Measurements from ENCODE around the gene ARHGAP30. TPM values are rescaled to one million over a fixed set of nuclear protein-coding genes. Genes with fewer than 3 reads are reported as not detected.
A peak's percentile ranks its signal among the peaks of the same experiment; 100 is the strongest.
"Not testable (repeated sequence)": the region's sequence is repeated elsewhere in the genome, so short reads cannot be mapped to it uniquely, and the experiment has no call there.

Gene ARHGAP30
- total and polyA plus RNA-seq, 7 experiments from 2014 or later: 128 to 291 (median 235) TPM

DNA sequence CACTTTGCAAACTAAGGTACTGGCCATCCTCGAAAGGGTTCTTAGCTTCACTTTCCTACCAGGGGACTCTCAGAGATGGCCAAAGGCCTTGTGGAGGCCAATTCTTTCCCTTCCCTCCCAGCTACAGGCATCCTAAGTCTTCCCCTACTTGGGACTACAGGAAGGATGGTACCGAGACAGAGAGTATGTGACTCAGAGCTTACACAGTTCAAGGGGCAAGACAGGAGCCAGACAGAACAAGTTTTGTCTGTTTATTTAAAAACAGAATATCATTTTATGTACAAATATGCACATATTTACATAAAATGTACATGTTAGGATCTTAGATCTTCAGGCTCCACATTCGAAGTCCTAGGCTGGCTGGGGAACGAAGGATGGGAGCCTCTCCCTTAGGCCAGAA, 1.1 kb upstream of the ARHGAP30 start:
- H3K36me3 ChIP-seq (ENCODE audit: control insufficient read depth in 2 of 3, insufficient read depth in 3 of 3, low read length in 3 of 3): peaks cover 0 to 14% (median 4%) of the 10 kb centered on the region in 3 experiments
- Mint-ChIP-seq H3K27me3 (no peaks in the 10 kb centered on the region), H3K4me1 (peaks cover 27 to 57% (median 50%) of the 10 kb centered on the region in 7 donors), H3K27ac (peak overlapping the region; percentile 83 to 99 (median 95)), H3K36me3 (peaks cover 6 to 32% (median 10%) of the 10 kb centered on the region in 5 donors), H3K4me3 (peak overlapping the region in 7 of 10 donors; percentile 32 to 99 (median 54)), H3K9me3 (peaks cover 0 to 1% (median 0%) of the 10 kb centered on the region in 11 donors)
- H3K9me3 ChIP-seq (ENCODE audit: control insufficient read depth in 2 of 3, low read length in 3 of 3): no peaks in the 10 kb centered on the region
- H3K4me1 ChIP-seq (ENCODE audit: control insufficient read depth in 2 of 2, insufficient read depth in 2 of 2, low read length in 2 of 2): peaks cover 30 to 41% of the 10 kb centered on the region in 2 donors
- intact Hi-C loops (cut with micrococcal nuclease): loop anchor here (1.0 kb wide), 5 partner anchors 27 to 233 kb away; partner anchors contain the start of gene UFC1 (in 1 of the 2)
- ATAC-seq (no peak), DNase-seq (no peak)
- H3K27me3 ChIP-seq (ENCODE audit: control insufficient read depth in 2 of 2, insufficient read depth in 2 of 2, low read length in 2 of 2): no peaks in the 10 kb centered on the region
- no peak overlapping the region for H3K4me3 ChIP-seq (ENCODE audit: low read length)
- ChIA-PET CTCF (interaction anchor here (0.7 to 6.7 kb wide), 10 partner anchors 8 to 233 kb away, joined by 3 to 120 read pairs (median 5); partner anchors contain the start of genes KLHDC9, TSTD1 and USF1), POLR2A (interaction anchor here (0.7 to 10.9 kb wide), 14 partner anchors 10 to 327 kb away, joined by 3 to 377 read pairs (median 9); partner anchors contain the start of genes DEDD, KLHDC9, NIT1 and PFDN2)
- peak overlapping the region; percentile 93 for H3K27ac ChIP-seq (ENCODE audit: low read depth, low read length)

DNA sequence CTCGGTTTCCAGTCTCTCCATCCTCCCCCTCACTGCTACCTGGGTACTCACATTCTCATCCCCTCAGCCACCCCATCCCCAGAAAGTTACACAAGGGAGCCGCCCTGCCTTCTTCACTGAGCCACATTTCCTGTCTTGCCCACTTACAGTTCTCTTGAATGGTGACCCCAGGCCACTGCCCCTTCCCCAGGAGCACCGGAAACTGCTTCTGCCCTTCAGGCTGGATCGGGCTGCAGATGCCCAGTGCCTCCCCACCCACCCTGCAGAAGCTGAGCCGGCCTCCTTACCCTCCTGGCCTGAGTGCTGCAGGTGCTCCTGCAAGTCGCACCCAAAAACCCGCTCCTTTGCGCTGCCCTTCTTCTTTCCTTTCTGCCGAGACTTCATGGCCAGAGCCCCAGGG, 450 bp downstream of the ARHGAP30 start:
- ChIA-PET POLR2A (interaction anchor here (0.6 to 10.9 kb wide), 24 partner anchors 9 to 258 kb away, joined by 3 to 377 read pairs (median 7); partner anchors contain the start of genes DEDD, F11R, KLHDC9 and NIT1), CTCF (interaction anchor here (0.7 to 6.7 kb wide), 7 partner anchors 14 to 394 kb away, joined by 3 to 120 read pairs (median 8); partner anchors contain the start of genes KLHDC9, TSTD1 and USF1)
- ATAC-seq: no peak
- peak overlapping the region; percentile 93 for H3K27ac ChIP-seq (ENCODE audit: low read depth, low read length)
- Mint-ChIP-seq H3K27ac (peak overlapping the region; percentile 91 to 99 (median 95)), H3K4me1 (peaks cover 37 to 71% (median 59%) of the 10 kb centered on the region in 7 donors), H3K9me3 (no peaks in the 10 kb centered on the region), H3K27me3 (no peaks in the 10 kb centered on the region), H3K36me3 (peaks cover 6 to 38% (median 14%) of the 10 kb centered on the region in 5 donors), H3K4me3 (peak overlapping the region; percentile 88 to 100 (median 98))
- peak in 3 of 9 donors; percentile 5 to 14 (median 14) for DNase-seq
- H3K9me3 ChIP-seq (ENCODE audit: control insufficient read depth in 2 of 3, low read length in 3 of 3): no peaks in the 10 kb centered on the region
- peak overlapping the region; percentile 95 for H3K4me3 ChIP-seq (ENCODE audit: low read length)
- H3K27me3 ChIP-seq (ENCODE audit: control insufficient read depth in 2 of 2, insufficient read depth in 2 of 2, low read length in 2 of 2): no peaks in the 10 kb centered on the region
- intact Hi-C loops (cut with micrococcal nuclease): loop anchor here (1.0 kb wide), 4 partner anchors 10 to 232 kb away; partner anchors contain the start of gene F11R (in 1 of the 2)
- peaks cover 43 to 52% of the 10 kb centered on the region in 2 donors for H3K4me1 ChIP-seq (ENCODE audit: control insufficient read depth in 2 of 2, insufficient read depth in 2 of 2, low read length in 2 of 2)
- H3K36me3 ChIP-seq (ENCODE audit: control insufficient read depth in 2 of 3, insufficient read depth in 3 of 3, low read length in 3 of 3): peaks cover 0 to 24% (median 4%) of the 10 kb centered on the region in 3 experiments

DNA sequence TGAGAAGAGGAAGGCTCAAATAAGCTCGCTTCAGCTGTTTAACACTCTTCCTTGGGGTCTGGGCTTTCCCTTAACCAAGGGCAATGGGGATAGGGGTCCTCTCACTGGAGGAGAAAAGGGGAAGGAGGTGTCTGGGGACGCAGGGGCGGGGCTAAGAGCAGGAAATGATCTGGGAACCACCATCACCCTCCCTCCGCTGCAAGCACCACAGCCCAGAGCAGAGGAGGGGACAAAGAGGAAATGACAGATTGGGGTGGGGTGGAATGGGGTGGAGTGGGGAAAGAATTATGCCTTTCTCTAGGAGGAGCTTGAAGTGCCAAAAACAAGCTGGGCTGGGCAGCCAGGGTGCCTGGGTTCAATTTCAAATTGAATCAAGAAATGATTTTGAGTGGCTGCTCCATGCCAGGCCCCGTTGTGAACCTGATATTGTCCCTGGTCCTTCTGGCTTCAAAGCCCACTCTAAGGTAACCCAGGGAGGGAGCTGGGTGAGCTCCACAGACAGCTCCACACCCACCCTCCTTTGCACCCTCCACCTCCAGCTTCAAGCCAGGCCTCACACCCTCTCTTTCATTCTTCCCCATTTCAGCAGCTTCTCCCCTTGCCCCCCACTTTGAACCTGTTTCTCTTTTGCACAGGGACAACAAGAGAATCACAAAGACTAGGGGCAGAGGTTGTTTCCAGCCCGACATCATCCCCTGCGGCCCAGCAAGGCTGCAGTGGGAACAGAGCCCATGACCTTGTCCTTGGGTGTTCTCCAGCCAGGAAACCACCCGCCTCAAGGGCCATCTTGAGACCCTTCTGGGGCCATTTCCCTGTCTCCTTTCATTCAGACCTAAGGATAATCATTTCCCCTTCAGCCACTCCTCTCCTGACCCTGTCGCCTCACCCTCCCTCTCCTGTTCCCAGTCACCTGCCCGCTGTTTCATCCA, 1.1 kb downstream of the ARHGAP30 start:
- ChIA-PET CTCF (interaction anchor here (0.6 to 6.7 kb wide), 7 partner anchors 13 to 71 kb away, joined by 3 to 120 read pairs (median 5); partner anchors contain the start of genes KLHDC9, TSTD1 and USF1), POLR2A (interaction anchor here (0.6 to 10.9 kb wide), 18 partner anchors 8 to 257 kb away, joined by 3 to 377 read pairs (median 10); partner anchors contain the start of genes DEDD, F11R, KLHDC9 and NIT1)
- Mint-ChIP-seq H3K36me3 (peaks cover 6 to 43% (median 19%) of the 10 kb centered on the region in 5 donors), H3K9me3 (no peaks in the 10 kb centered on the region), H3K27me3 (no peaks in the 10 kb centered on the region), H3K4me3 (peak overlapping the region; percentile 88 to 100 (median 98)), H3K4me1 (peaks cover 44 to 77% (median 66%) of the 10 kb centered on the region in 7 donors), H3K27ac (peak overlapping the region; percentile 91 to 99 (median 95))
- Histone ChIP-seq H3K36me3 (ENCODE audit: control insufficient read depth in 2 of 3, insufficient read depth in 3 of 3, low read length in 3 of 3) (peaks cover 0 to 27% (median 4%) of the 10 kb centered on the region in 3 experiments), H3K27ac (ENCODE audit: low read depth, low read length) (peak overlapping the region; percentile 93), H3K4me3 (ENCODE audit: low read length) (peak overlapping the region; percentile 95), H3K4me1 (ENCODE audit: control insufficient read depth in 2 of 2, insufficient read depth in 2 of 2, low read length in 2 of 2) (peaks cover 50 to 58% of the 10 kb centered on the region in 2 donors), H3K27me3 (ENCODE audit: control insufficient read depth in 2 of 2, insufficient read depth in 2 of 2, low read length in 2 of 2) (no peaks in the 10 kb centered on the region), H3K9me3 (ENCODE audit: control insufficient read depth in 2 of 3, low read length in 3 of 3) (no peaks in the 10 kb centered on the region)
- intact Hi-C loops (cut with micrococcal nuclease): loop anchor here (1.0 kb wide), 10 partner anchors 9 to 231 kb away; partner anchors contain the start of genes F11R (in 2 of the 2), NIT1 (in 2 of the 2), PFDN2 (in 2 of the 2) and USF1 (in 2 of the 2)
- peak; percentile 85 for ATAC-seq
- peak; percentile 50 to 88 (median 82) for DNase-seq

DNA sequence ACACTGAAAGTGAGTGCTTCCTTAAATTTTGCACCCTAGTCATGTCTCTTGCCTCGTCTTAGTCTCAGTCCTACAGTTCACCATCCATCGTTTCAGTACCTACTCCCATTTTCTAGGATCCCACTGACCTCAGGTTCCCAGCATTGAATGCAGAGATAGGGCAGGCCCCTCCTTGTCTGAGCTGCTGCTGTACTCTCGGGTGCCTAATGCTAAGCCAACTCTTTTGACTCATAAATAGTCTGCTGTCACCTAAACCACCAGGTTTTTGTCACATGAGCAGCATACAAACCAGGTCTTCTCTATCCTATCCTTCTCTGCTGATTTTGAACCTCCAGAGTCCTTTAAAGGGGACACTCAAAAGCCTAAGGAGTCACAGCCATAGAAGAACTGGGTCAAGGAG, 3.0 kb downstream of the ARHGAP30 start:
- peaks cover 55 to 62% of the 10 kb centered on the region in 2 donors for H3K4me1 ChIP-seq (ENCODE audit: control insufficient read depth in 2 of 2, insufficient read depth in 2 of 2, low read length in 2 of 2)
- intact Hi-C loops (cut with micrococcal nuclease): no loop called here
- H3K27ac ChIP-seq (ENCODE audit: low read depth, low read length): peak overlapping the region; percentile 93
- H3K9me3 ChIP-seq (ENCODE audit: control insufficient read depth in 2 of 3, low read length in 3 of 3): no peaks in the 10 kb centered on the region
- CTCF ChIA-PET: interaction anchor here (0.6 to 1.8 kb wide), 2 partner anchors 31 to 48 kb away, joined by 3 to 8 read pairs; partner anchors contain the start of gene KLHDC9
- ATAC-seq (no peak), DNase-seq (no peak)
- H3K27me3 ChIP-seq (ENCODE audit: control insufficient read depth in 2 of 2, insufficient read depth in 2 of 2, low read length in 2 of 2): no peaks in the 10 kb centered on the region
- Mint-ChIP-seq H3K27me3 (no peaks in the 10 kb centered on the region), H3K36me3 (peaks cover 6 to 48% (median 19%) of the 10 kb centered on the region in 5 donors), H3K4me3 (peak overlapping the region; percentile 88 to 100 (median 98)), H3K27ac (peak overlapping the region; percentile 91 to 99 (median 95)), H3K4me1 (peaks cover 50 to 86% (median 75%) of the 10 kb centered on the region in 7 donors), H3K9me3 (no peaks in the 10 kb centered on the region)
- POLR2A ChIA-PET: interaction anchor here (5.7 to 10.9 kb wide), 2 partner anchors 22 to 32 kb away, joined by 66 to 377 read pairs; partner anchors contain the start of genes KLHDC9, TSTD1 and USF1
- peak overlapping the region; percentile 95 for H3K4me3 ChIP-seq (ENCODE audit: low read length)
- H3K36me3 ChIP-seq (ENCODE audit: control insufficient read depth in 2 of 3, insufficient read depth in 3 of 3, low read length in 3 of 3): peaks cover 0 to 35% (median 4%) of the 10 kb centered on the region in 3 experiments

DNA sequence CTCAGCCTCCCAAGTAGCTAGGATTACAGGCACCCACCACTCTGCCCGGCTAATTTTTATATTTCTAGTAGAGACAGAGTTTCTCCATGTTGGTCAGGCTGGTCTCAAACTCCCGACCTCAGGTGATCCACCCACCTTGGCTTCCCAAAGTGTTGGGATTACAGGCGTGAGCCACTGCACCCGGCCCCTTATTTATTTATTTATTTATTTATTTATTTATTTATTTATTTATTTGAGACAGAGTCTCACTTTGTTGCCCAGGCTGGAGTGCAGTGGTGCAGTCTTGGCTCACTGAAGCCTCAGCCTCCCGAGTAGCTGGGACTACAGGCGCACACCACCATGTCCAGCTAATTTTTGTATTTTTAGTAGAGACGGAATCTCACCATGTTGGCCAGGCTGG, 4.0 kb downstream of the ARHGAP30 start:
- ChIA-PET CTCF (interaction anchor here (0.7 to 1.8 kb wide), 5 partner anchors 8 to 297 kb away, joined by 3 to 8 read pairs (median 4); partner anchors contain the start of gene KLHDC9), POLR2A (interaction anchor here (0.7 to 10.9 kb wide), 3 partner anchors 11 to 233 kb away, joined by 3 to 377 read pairs (median 5); partner anchors contain the start of genes TSTD1 and USF1)
- Mint-ChIP-seq H3K36me3 (peaks cover 6 to 48% (median 19%) of the 10 kb centered on the region in 5 donors), H3K4me3 (peak overlapping the region; percentile 59 to 100 (median 92)), H3K4me1 (peaks cover 45 to 83% (median 66%) of the 10 kb centered on the region in 7 donors), H3K27ac (peak overlapping the region in 8 of 9 donors; percentile 16 to 95 (median 90))
- H3K4me3 ChIP-seq (ENCODE audit: low read length); intact Hi-C loops (cut with micrococcal nuclease); H3K27me3 ChIP-seq (ENCODE audit: control insufficient read depth in 2 of 2, insufficient read depth in 2 of 2, low read length in 2 of 2); DNase-seq; H3K9me3 ChIP-seq (ENCODE audit: control insufficient read depth in 2 of 3, low read length in 3 of 3); H3K9me3 Mint-ChIP-seq; H3K27me3 Mint-ChIP-seq; ATAC-seq: not testable (repeated sequence)
- Histone ChIP-seq H3K36me3 (ENCODE audit: control insufficient read depth in 2 of 3, insufficient read depth in 3 of 3, low read length in 3 of 3) (peaks cover 0 to 40% (median 4%) of the 10 kb centered on the region in 3 experiments), H3K4me1 (ENCODE audit: control insufficient read depth in 2 of 2, insufficient read depth in 2 of 2, low read length in 2 of 2) (peaks cover 58 to 62% of the 10 kb centered on the region in 2 donors), H3K27ac (ENCODE audit: low read depth, low read length) (peak overlapping the region; percentile 57)

Measured in naive thymus-derived CD4-positive, alpha-beta T cell (primary cell).